ENCODE measurements around the gene NCAPG.

Gene NCAPG

DNA sequence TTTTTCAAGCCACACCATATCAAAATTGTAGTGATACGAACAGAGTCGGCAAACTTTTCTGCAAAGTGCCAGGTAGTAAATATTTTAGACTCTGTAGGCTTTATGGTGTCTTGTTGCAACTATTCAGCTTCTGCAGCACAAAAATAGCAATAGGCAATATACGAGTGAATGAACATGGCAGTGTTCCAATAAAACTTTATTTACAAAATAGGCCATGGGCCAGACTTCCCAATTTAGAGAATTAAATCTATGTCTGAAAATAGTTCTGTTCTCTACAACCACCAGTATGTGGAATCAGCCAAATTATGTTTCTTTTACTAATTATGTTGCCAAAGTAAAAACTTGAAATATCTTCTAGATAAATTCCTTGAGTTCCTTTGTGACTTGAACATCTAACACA is 56.5 kb downstream of the NCAPG start:
- no peak for DNase-seq (ENCODE audit: low read depth, low spot score)
- H3K27ac ChIP-seq, result no peak overlapping the region

DNA sequence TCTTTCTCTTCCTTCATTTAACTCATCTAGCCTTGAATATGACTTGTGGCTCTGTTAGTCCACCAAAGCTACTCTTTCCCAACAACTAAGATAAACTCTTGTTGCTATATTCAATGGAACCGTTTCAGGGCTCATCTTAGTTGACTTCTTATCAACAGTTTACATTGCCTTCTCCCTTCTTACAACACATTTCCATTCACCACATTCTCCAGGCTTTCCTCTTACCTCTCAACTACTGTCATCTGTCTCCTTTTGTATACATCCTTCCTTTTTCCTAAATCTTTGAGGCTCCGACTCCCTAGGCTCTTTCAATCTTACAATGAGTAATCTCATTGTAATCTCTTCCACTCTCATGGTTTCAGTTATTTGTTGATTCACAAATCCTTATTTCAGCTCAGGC is 58.5 kb downstream of the NCAPG start:
- DNase-seq (ENCODE audit: low read depth, low spot score), result no peak

DNA sequence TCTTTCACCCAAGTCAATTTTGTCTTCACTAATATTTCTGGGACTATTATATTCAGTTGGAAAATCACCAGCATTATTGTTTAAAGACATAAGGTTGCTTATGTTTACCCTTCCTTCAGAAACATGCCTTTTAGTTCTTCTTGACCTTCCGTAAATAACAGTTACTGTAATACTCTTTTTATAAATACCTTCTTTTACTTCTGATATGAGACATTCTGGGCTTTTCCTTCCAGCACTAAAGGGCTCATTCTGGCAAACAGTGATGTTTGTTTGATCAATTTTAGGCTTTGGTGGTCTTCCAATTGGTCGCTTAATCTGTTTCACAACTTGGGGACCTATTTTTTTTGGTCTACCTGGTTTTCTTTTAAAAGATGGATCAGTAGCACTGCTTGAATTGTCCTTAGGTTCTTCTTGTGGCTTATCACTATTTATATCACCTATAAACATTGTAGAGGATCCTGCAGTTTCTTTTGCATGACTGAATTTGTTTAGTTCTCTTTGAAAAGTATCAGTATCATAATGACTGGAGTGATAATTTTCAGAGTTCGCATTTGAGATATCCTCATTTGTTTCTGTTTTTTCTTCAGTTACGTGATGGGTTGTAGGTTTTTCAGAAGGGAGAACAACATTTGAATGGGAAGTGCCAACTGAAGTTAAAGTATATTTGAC is 64.8 kb downstream of the NCAPG start:
- no peak for DNase-seq (ENCODE audit: low read depth, low spot score)
- no peak overlapping the region for H3K27ac ChIP-seq

More for the DNA sequence above, 58.5 kb downstream of the NCAPG start:
- no peak overlapping the region for H3K27ac ChIP-seq

DNA sequence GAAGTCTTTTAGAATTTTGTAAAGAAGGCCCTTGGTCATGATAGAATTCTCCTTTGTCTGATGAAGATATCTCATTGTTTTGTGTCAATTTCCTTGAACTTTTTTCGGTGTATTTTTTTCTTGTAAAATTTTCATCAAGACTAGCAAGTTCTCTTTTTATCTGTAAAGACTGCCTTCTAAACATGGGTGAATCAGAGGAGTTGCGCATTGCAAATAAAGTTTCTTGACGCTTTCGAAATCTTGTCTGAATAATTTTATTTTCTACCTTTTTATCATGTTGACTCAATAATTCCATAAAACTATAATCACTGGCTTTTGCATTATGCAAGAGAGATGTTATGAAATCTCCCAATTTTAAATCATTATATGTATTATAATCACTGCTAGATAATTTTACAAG is 66.2 kb downstream of the NCAPG start:
- H3K27ac ChIP-seq, result no peak overlapping the region
- no peak for DNase-seq (ENCODE audit: low read depth, low spot score)

DNA sequence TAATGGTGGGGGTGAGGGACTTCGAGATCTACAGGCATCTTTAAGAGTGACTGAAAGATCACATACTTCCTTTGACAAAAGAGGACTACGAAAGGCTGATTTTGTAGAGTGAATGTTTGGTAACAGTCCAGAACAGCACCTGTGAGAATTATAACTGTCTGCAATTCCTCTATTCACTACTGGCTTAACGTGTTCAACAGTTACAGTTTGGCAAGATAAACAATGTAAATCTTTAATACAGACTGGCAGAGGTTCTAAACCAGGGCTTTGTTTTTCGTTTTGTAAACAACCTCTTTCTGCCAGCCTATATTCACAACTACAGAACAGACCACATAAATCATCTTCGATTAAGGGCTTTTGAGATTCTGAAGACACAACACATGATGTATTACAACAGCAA is 66.9 kb downstream of the NCAPG start:
- no peak for DNase-seq (ENCODE audit: low read depth, low spot score)
- H3K27ac ChIP-seq, result no peak overlapping the region

DNA sequence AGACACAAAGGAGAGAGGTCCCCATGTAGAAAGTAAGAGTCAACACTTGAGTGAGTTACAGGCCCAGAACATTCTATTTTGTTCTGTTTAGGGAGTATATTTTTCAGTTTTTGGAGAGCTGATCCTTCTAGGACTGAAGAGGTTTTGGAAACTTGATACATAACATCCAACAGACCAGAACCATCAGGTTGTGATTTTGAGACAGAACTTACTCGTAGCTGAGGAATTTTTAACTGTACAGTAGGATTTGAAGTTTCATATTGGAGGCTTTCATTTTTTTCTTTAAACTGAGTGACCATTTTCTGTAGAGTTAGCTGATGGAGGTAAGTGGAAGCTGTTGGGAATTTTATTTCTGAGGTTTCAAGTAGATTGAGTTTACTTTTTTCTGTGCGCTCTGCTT is 73.3 kb downstream of the NCAPG start:
- H3K27ac ChIP-seq, result no peak overlapping the region
- DNase-seq (ENCODE audit: low read depth, low spot score), result no peak

DNA sequence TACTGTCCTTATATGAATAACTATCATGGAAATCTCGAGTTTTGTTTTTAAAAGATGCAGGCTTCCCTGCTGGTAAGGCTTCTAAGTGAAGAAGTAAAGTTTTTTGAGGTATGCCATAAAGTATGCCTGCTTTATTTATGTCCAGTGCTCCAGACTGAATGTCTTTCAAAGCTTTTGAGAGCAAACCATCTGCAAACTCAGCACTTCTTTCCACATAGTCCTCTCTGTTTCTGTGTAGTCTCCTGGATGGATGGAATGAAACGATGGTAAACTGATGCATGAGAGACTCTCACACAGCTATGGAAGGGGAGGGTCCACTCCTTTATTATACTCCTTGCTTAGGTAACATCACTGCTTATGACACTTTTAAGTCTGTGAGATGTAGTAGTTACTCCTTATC is 73.7 kb downstream of the NCAPG start:
- no peak for DNase-seq (ENCODE audit: low read depth, low spot score)
- no peak overlapping the region for H3K27ac ChIP-seq

DNA sequence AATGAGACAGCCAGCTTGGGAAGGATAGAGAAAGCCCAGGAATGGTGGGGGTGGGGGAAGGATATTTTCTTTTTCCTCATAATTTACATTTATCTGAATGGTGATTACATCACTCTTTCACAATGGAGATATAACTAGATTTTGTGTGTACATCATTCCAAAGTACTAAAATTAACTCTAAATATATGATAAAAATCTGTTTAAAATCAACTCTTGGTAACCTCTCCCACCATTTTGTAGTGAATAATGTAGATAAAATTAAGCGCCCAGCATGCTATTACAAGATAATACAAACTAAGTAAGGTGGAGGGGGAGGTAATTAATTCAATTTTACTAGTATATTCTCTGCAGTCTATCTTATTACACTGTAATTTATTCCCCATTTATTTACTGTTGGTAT is 78.9 kb downstream of the NCAPG start:
- no peak overlapping the region for H3K27ac ChIP-seq
- no peak for DNase-seq (ENCODE audit: low read depth, low spot score)

DNA sequence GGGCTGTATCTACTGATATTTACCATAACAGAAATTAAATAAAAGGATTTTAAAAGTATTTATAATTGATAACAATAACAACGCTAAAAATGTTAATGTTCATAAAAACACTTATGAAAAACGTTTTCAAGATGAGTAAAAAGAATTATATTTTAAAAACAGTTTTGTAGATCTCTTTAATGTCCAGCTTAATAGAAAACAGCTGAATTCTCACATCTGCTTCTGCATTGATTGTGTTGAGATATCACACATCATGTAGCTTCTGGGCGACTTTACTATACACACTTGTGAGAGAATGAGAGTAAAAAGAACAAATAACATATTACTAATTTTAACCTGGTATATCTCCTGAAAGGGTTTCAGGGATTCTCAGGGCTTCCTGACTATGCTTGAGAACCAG is 83.6 kb downstream of the NCAPG start:
- no peak overlapping the region for H3K27ac ChIP-seq
- DNase-seq (ENCODE audit: low read depth, low spot score), result no peak
